IMR-90 (cell line): ENCODE results near the gene LRRC4.

ENCODE experiments used
- RCOR1 ChIP-seq: IDR thresholded peaks from 2 replicates; pipeline ENCODE4 v1.6.1; 2012; ENCODE audit warnings: mild to moderate bottlenecking, low read length, improper control_type of control experiment; ENCODE audit not compliant: insufficient replicate concordance
- TF ChIP-seq, protein P1 (sequence below): conservative IDR thresholded peaks from 2 replicates; pipeline ENCODE4 v1.5.1; 2012; ENCODE audit warnings: mild to moderate bottlenecking, low read depth, low read length, improper control_type of control experiment

DNA sequence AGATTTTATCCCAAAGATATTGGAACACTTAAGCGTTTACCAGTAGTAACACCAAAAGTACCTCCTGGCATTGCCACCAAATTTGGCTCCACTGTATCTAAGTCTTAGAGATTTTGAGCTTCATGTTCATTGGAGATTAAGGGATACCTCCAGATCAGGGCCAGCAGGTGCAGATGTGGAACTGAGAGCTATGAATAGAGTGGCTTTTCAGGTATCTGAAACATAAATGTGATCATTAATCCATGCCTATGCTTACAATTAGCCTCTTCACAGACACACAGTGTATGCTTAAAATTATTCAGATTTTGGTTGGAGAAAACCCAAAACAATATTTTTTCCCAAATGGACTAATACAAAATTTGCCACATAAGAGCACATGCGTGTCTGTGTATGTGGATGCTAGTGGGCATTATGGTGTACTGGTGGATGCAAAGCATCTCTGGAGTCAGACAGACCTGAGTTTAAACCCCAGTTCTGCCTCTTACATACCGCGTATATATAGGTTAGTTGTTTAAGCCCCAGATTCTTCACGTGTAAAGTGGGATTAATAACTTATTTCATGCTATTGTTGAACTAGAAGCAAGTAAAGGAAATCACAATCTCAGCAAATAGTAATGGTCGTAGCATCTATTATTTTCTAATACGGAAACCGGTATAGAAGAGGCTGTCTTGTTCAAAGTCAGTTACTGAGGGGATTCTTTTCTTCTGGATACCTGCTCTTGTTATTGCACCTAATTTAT is 6.8 kb upstream of the LRRC4 start:
- TF ChIP-seq RCOR1 = no peak
- TF ChIP-seq, protein P1, sequence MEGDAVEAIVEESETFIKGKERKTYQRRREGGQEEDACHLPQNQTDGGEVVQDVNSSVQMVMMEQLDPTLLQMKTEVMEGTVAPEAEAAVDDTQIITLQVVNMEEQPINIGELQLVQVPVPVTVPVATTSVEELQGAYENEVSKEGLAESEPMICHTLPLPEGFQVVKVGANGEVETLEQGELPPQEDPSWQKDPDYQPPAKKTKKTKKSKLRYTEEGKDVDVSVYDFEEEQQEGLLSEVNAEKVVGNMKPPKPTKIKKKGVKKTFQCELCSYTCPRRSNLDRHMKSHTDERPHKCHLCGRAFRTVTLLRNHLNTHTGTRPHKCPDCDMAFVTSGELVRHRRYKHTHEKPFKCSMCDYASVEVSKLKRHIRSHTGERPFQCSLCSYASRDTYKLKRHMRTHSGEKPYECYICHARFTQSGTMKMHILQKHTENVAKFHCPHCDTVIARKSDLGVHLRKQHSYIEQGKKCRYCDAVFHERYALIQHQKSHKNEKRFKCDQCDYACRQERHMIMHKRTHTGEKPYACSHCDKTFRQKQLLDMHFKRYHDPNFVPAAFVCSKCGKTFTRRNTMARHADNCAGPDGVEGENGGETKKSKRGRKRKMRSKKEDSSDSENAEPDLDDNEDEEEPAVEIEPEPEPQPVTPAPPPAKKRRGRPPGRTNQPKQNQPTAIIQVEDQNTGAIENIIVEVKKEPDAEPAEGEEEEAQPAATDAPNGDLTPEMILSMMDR = no peak
